Common myeloid progenitor, CD34-positive (primary cell): ENCODE measurements around the gene EFHD1.

Experiments used
- CTCF ChIA-PET: fragments of 350-600 bp; sonication (Branson Sonifier 250); formaldehyde crosslinking; loops from one replicate; lab custom pipeline; 2021; ENCODE audit warnings: antibody characterized with exemption; lab: Charles Lee
- POLR2A ChIA-PET: fragments of 350-600 bp; sonication (Branson Sonifier 250); formaldehyde crosslinking; loops from one replicate; lab custom pipeline; 2021; ENCODE audit warnings: antibody characterized with exemption; lab: Charles Lee
- DNase-seq, 3 donors: peaks; one replicate each; pipeline versions ENCODE4 v3.0.0 to v3.0.0-alpha.2; 2013
- H3K27ac ChIP-seq, 2 experiments: 1 replicate in 1 of 2; 2 replicates in 1 of 2; pipeline ENCODE4 v1.7.0; 2013; ENCODE audit warnings: inconsistent platforms in 2 of 2, low read length in 2 of 2, mild to moderate bottlenecking in 2 of 2, low read depth in 1 of 2, moderate library complexity in 1 of 2; ENCODE audit not compliant: severe bottlenecking in 2 of 2, insufficient read depth in 1 of 2, poor library complexity in 1 of 2
- H3K27me3 ChIP-seq, 5 experiments: replicated peaks in 2 of 5; 1 replicate in 3 of 5; 2 replicates in 2 of 5; pipeline versions ENCODE4 v1.6.1 to v1.7.0; 2013; ENCODE audit warnings: low read length in 4 of 5, mild to moderate bottlenecking in 2 of 5, moderate library complexity in 2 of 5, inconsistent platforms in 1 of 5; ENCODE audit not compliant: insufficient read depth in 5 of 5, control insufficient read depth in 4 of 5
- H3K36me3 ChIP-seq, 4 experiments: 1 replicate in 2 of 4; 2 replicates in 2 of 4; pipeline versions ENCODE4 v1.6.1 to v1.7.0; 2013; ENCODE audit warnings: low read length in 3 of 4, control low read depth in 1 of 4, mild to moderate bottlenecking in 1 of 4; ENCODE audit not compliant: control insufficient read depth in 4 of 4, insufficient read depth in 4 of 4
- H3K4me1 ChIP-seq, 4 experiments: 1 replicate in 3 of 4; 2 replicates in 1 of 4; pipeline versions ENCODE4 v1.6.1 to v1.7.1; 2013; ENCODE audit warnings: low read length in 3 of 4, mild to moderate bottlenecking in 3 of 4, control low read depth in 1 of 4, inconsistent platforms in 1 of 4, moderate library complexity in 1 of 4; ENCODE audit not compliant: control insufficient read depth in 4 of 4, insufficient read depth in 4 of 4; ENCODE audit errors: control extremely low read depth in 1 of 4
- H3K4me3 ChIP-seq, 7 experiments: 1 replicate in 4 of 7; 2 replicates in 3 of 7; pipeline versions ENCODE4 v1.5.1 to v1.7.0; 2013; ENCODE audit warnings: mild to moderate bottlenecking in 7 of 7, low read length in 6 of 7, moderate library complexity in 6 of 7, inconsistent platforms in 2 of 7, low read depth in 2 of 7, control low read depth in 1 of 7; ENCODE audit not compliant: insufficient read depth in 4 of 7, control insufficient read depth in 1 of 7; ENCODE audit errors: extremely low read depth in 1 of 7
- H3K9me3 ChIP-seq, 5 experiments: 1 replicate in 4 of 5; 2 replicates in 1 of 5; pipeline versions ENCODE4 v1.6.1 to v1.7.1; 2013; ENCODE audit warnings: low read length in 4 of 5, mild to moderate bottlenecking in 2 of 5, inconsistent platforms in 1 of 5, low read depth in 1 of 5, moderate library complexity in 1 of 5; ENCODE audit not compliant: control insufficient read depth in 4 of 5, insufficient read depth in 2 of 5; ENCODE audit errors: control extremely low read depth in 1 of 5
- WGBS: methylation state at CpG from one replicate; pipeline ENCODE4 v1.1.5; 2013; ENCODE audit not compliant: insufficient coverage; 5-methylcytosine and 5-hydroxymethylcytosine counted together

EFHD1 gene

GRCh38 chr2:232604535-232604934 lies 28.9 kb upstream of the EFHD1 start:
- H3K27ac ChIP-seq = no peak overlapping the region

GRCh38 chr2:232607011-232607410 lies 26.4 kb upstream of the EFHD1 start:
- ChIA-PET CTCF (interaction anchor here (1.1 kb wide), 1 partner anchor 66 kb away, joined by 3 read pairs; no protein-coding TSS in a partner anchor), POLR2A (interaction anchor here (0.7 kb wide), 1 partner anchor 903 kb away, joined by 10 read pairs; no protein-coding TSS in a partner anchor)
- Histone ChIP-seq H3K27ac (no peak overlapping the region), H3K4me1 (peaks cover 0 to 10% (median 5%) of the 10 kb centered on the region in 4 experiments), H3K9me3 (no peaks in the 10 kb centered on the region), H3K36me3 (no peaks in the 10 kb centered on the region), H3K27me3 (no peaks in the 10 kb centered on the region), H3K4me3 (no peak overlapping the region)
- DNase-seq = no peak
- 94% methylated on average over 17 of the region's 17 CpGs for WGBS

More at GRCh38 chr2:232604535-232604934, 28.9 kb upstream of the EFHD1 start:
- DNase-seq = no peak
- POLR2A ChIA-PET = no interaction called here
- CTCF ChIA-PET = no interaction called here
- 93% methylated on average over 9 of the region's 10 CpGs for WGBS
- Histone ChIP-seq H3K9me3 (no peaks in the 10 kb centered on the region), H3K4me1 (peaks cover 0 to 10% (median 5%) of the 10 kb centered on the region in 4 experiments), H3K27me3 (no peaks in the 10 kb centered on the region), H3K4me3 (no peak overlapping the region), H3K36me3 (no peaks in the 10 kb centered on the region)

GRCh38 chr2:232609607-232610006 lies 23.8 kb upstream of the EFHD1 start:
- no peak overlapping the region for H3K27ac ChIP-seq
- no peaks in the 10 kb centered on the region for H3K36me3 ChIP-seq
- 94% methylated on average over 4 of the region's 8 CpGs for WGBS
- no peak for DNase-seq
- no peaks in the 10 kb centered on the region for H3K9me3 ChIP-seq
- peaks cover 0 to 10% (median 5%) of the 10 kb centered on the region in 4 experiments for H3K4me1 ChIP-seq
- H3K27me3 ChIP-seq = no peaks in the 10 kb centered on the region
- ChIA-PET CTCF (interaction anchor here (1.9 to 2.1 kb wide), 2 partner anchors 15 to 57 kb away, joined by 8 read pairs; no protein-coding TSS in a partner anchor), POLR2A (no interaction called here)
- H3K4me3 ChIP-seq = no peak overlapping the region

- H3K27ac ChIP-seq = no peak overlapping the region
- ChIA-PET POLR2A (no interaction called here), CTCF (interaction anchor here (1.4 to 2.1 kb wide), 3 partner anchors 14 to 79 kb away, joined by 3 to 8 read pairs (median 8); no protein-coding TSS in a partner anchor)
- H3K36me3 ChIP-seq = no peaks in the 10 kb centered on the region
- H3K9me3 ChIP-seq = no peaks in the 10 kb centered on the region
- no peak overlapping the region for H3K4me3 ChIP-seq
- H3K27me3 ChIP-seq = no peaks in the 10 kb centered on the region
- no peak for DNase-seq
- peaks cover 0 to 10% (median 5%) of the 10 kb centered on the region in 4 experiments for H3K4me1 ChIP-seq
- WGBS = 93% methylated on average over 2 of the region's 3 CpGs
Measured at GRCh38 chr2:232610081-232610480, 23.3 kb upstream of the EFHD1 start.

GRCh38 chr2:232611061-232611460 lies 22.3 kb upstream of the EFHD1 start:
- CTCF ChIA-PET = interaction anchor here (1.1 to 2.1 kb wide), 4 partner anchors 13 to 78 kb away, joined by 3 to 8 read pairs (median 6); no protein-coding TSS in a partner anchor
- H3K4me3 ChIP-seq = no peak overlapping the region
- no peak overlapping the region for H3K27ac ChIP-seq
- DNase-seq = no peak
- H3K9me3 ChIP-seq = no peaks in the 10 kb centered on the region
- peaks cover 0 to 4% (median 2%) of the 10 kb centered on the region in 4 experiments for H3K4me1 ChIP-seq
- no peaks in the 10 kb centered on the region for H3K27me3 ChIP-seq
- WGBS = 96% methylated on average over 6 of the region's 6 CpGs
- H3K36me3 ChIP-seq = no peaks in the 10 kb centered on the region
- POLR2A ChIA-PET = no interaction called here

GRCh38 chr2:232611559-232612218 lies 21.7 kb upstream of the EFHD1 start:
- H3K4me3 ChIP-seq = no peak overlapping the region
- WGBS = 36% methylated on average over 8 of the region's 9 CpGs
- CTCF ChIA-PET = interaction anchor here (0.9 to 1.9 kb wide), 6 partner anchors 8 to 78 kb away, joined by 3 to 8 read pairs (median 3); no protein-coding TSS in a partner anchor
- peak; percentile 41 to 56 (median 49) for DNase-seq
- H3K27me3 ChIP-seq = no peaks in the 10 kb centered on the region
- no peaks in the 10 kb centered on the region for H3K36me3 ChIP-seq
- H3K4me1 ChIP-seq = no peaks in the 10 kb centered on the region
- no peaks in the 10 kb centered on the region for H3K9me3 ChIP-seq
- H3K27ac ChIP-seq = no peak overlapping the region
- POLR2A ChIA-PET = no interaction called here

- Histone ChIP-seq H3K9me3 (no peaks in the 10 kb centered on the region), H3K4me3 (no peak overlapping the region), H3K36me3 (no peaks in the 10 kb centered on the region), H3K4me1 (no peaks in the 10 kb centered on the region), H3K27me3 (no peaks in the 10 kb centered on the region), H3K27ac (no peak overlapping the region)
- peak in 2 of 3 donors; percentile 17 to 48 for DNase-seq
- POLR2A ChIA-PET = no interaction called here
- 88% methylated on average over 3 of the region's 3 CpGs for WGBS
- CTCF ChIA-PET = interaction anchor here (1.3 kb wide), 1 partner anchor 106 kb away, joined by 3 read pairs; no protein-coding TSS in a partner anchor
Measured at GRCh38 chr2:232613538-232614134, 19.8 kb upstream of the EFHD1 start.
